ENCODE data around the gene PWP2.

Gene PWP2

DNA sequence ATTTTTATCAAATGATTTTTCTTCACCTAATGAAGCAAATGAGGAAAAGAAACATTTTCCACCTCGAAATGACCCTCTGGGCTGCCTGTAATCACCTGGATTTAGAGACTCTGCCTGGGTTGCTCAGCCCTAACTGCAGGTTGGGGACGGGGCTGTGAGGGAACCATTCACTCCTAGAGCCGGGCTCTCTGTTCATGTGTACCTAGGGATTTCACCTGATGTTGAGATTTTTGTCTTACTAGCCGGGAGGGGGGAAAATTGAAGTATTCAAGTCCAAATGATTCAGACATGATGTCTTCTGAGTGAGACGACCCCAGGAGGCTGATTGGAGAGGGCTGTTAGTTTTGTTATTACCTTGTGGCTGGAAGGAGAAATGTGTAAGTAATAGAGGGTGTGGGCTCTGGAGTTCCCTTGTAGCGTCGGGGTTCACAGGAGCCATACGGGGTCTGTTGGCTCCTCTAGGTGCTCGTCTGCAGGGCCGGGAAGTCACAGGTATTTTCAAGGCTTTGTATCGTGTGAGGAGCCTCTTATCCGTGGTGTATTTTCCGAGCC, 42.3 kb upstream of the PWP2 start:
- FAIRE-seq (no peak), DNase-seq (ENCODE audit: insufficient read length, low spot score) (no peak)

GRCh38 chr21:44065428-44065827, 41.8 kb upstream of the PWP2 start:
- no peak for FAIRE-seq
- no peak for DNase-seq (ENCODE audit: insufficient read length, low spot score)
- TF ChIP-seq, protein P1, sequence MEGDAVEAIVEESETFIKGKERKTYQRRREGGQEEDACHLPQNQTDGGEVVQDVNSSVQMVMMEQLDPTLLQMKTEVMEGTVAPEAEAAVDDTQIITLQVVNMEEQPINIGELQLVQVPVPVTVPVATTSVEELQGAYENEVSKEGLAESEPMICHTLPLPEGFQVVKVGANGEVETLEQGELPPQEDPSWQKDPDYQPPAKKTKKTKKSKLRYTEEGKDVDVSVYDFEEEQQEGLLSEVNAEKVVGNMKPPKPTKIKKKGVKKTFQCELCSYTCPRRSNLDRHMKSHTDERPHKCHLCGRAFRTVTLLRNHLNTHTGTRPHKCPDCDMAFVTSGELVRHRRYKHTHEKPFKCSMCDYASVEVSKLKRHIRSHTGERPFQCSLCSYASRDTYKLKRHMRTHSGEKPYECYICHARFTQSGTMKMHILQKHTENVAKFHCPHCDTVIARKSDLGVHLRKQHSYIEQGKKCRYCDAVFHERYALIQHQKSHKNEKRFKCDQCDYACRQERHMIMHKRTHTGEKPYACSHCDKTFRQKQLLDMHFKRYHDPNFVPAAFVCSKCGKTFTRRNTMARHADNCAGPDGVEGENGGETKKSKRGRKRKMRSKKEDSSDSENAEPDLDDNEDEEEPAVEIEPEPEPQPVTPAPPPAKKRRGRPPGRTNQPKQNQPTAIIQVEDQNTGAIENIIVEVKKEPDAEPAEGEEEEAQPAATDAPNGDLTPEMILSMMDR (IDR thresholded peaks at IDR 0.05; ENCODE audit: insufficient read depth, missing control alignments), result no peak

More for the DNA sequence above, 42.3 kb upstream of the PWP2 start:
- TF ChIP-seq, protein P1 (IDR thresholded peaks at IDR 0.05; ENCODE audit: insufficient read depth, missing control alignments), result no peak

DNA sequence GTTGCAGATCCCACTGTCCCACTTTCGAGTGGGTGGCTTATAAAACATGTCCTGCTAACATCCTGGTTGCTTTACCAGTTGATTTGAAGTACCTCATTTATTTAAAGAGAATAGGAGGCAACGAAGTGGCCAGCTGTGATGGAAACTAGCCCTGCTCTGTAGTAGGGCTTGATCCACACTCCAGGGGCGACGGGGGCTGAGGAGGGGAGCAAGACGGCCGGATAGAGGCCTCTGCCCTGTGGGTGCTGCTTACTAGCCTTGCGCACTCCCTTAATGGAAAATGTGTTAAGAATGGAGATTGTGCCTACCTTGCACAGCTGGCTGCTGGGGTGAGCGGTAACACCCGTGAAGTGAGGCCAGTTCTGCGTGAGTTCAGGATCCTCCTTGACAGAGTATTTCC, 41.1 kb upstream of the PWP2 start:
- DNase-seq (ENCODE audit: insufficient read length, low spot score), result no peak
- TF ChIP-seq, protein P1 (IDR thresholded peaks at IDR 0.05; ENCODE audit: insufficient read depth, missing control alignments), result no peak
- no peak for FAIRE-seq

- DNase-seq (ENCODE audit: insufficient read length, low spot score) (no peak), FAIRE-seq (no peak)
- TF ChIP-seq, protein P1 (IDR thresholded peaks at IDR 0.05; ENCODE audit: insufficient read depth, missing control alignments), result no peak
Measured at GRCh38 chr21:44067011-44067839, 40.0 kb upstream of the PWP2 start.

DNA sequence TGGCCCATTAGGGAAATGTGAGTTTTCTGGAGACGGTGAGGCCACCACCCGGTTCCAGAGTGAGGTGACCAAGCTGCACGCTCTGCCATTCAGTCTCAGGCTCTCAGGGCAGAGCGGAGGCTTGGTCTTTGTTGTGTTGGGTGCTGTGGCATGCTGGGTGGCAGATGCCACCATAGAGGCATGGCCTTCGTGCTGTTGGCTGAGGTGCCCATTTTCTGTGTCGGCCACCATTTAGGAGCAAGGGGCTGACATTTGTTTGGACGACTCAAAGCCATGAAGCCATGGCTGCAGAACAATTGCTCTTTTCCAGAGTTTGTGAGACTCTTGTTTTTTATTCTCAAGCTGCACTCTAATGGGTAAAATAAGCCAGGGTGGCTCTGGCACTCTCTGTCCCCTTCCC, 36.8 kb upstream of the PWP2 start:
- TF ChIP-seq, protein P1 (IDR thresholded peaks at IDR 0.05; ENCODE audit: insufficient read depth, missing control alignments), result no peak
- no peak for FAIRE-seq

GRCh38 chr21:44071359-44072104, 35.7 kb upstream of the PWP2 start:
- DNase-seq (ENCODE audit: insufficient read length, low spot score) (no peak), FAIRE-seq (no peak)
- TF ChIP-seq, protein P1 (IDR thresholded peaks at IDR 0.05; ENCODE audit: insufficient read depth, missing control alignments), result no peak

More for the DNA sequence above, 36.8 kb upstream of the PWP2 start:
- no peak for DNase-seq (ENCODE audit: insufficient read length, low spot score)

All from D721Med (cell line).